ENCODE data around the gene CATSPERB. TPM values are rescaled to one million over a fixed set of nuclear protein-coding genes. Genes with fewer than 3 reads are reported as not detected.

The CATSPERB gene
- total and polyA plus RNA-seq, 2 donors (not counting 3 experiments of a cell fraction or from before 2014, with no cell fraction given): not detected

- H3K36me3 ChIP-seq (ENCODE audit: control insufficient read depth in 2 of 2, extremely low read depth in 1 of 2, insufficient read depth in 2 of 2, low read length in 2 of 2): no peaks in the 10 kb centered on the region
- DNase-seq (ENCODE audit: low read depth, low spot score): no peak
Measured at GRCh38 chr14:91570021-91570420, 161.9 kb downstream of the CATSPERB start.

More at GRCh38 chr14:91570021-91570420, 161.9 kb downstream of the CATSPERB start:
- no TSS peak for BruUV-seq (replicated peaks)
- Histone ChIP-seq H3K27ac (ENCODE audit: insufficient read depth, low read depth, low read length) (no peak overlapping the region), H3K4me2 (ENCODE audit: insufficient read depth, low read length) (no peak overlapping the region), H3K9me3 (replicated peaks; ENCODE audit: control insufficient read depth, insufficient read depth, low read length) (no peaks in the 10 kb centered on the region), H3K79me2 (ENCODE audit: control insufficient read depth, insufficient read depth, low read length) (no peaks in the 10 kb centered on the region), H4K20me1 (replicated peaks; ENCODE audit: control insufficient read depth, extremely low read depth, insufficient read depth, low read length) (no peaks in the 10 kb centered on the region), H2AFZ (ENCODE audit: low read depth, low read length) (no peak overlapping the region), H3K27me3 (ENCODE audit: control insufficient read depth in 2 of 2, insufficient read depth in 2 of 2, low read length in 2 of 2) (peaks cover 13 to 20% of the 10 kb centered on the region in 2 experiments), H3K9me1 (replicated peaks; ENCODE audit: control insufficient read depth, extremely low read depth, insufficient read depth, low read length) (no peaks in the 10 kb centered on the region), H3K9ac (replicated peaks; ENCODE audit: extremely low read depth, insufficient read depth, low read length) (no peak overlapping the region), H3K4me3 (replicated peaks in 1 of 3; ENCODE audit: insufficient read depth in 1 of 3, low read depth in 1 of 3, low read length in 3 of 3) (no peak overlapping the region), H3K4me1 (ENCODE audit: control insufficient read depth, extremely low read depth, insufficient read depth, low read length) (no peaks in the 10 kb centered on the region)
- dilution Hi-C loops (cut with MboI; ENCODE audit: extremely low pct_ligation_motif_present, low sequenced_read_pairs) (no loop called here), intact Hi-C loops (cut with micrococcal nuclease) (loop anchor here (5.0 kb wide), 1 partner anchor 58 kb away; the partner anchor contains the start of gene PPP4R3A)
- TF ChIP-seq FOS (IDR thresholded peaks at IDR 0.05; ENCODE audit: borderline replicate concordance, insufficient read depth, low read length) (no peak), POLR2A (IDR thresholded peaks at IDR 0.05; ENCODE audit: low read depth, low read length) (no peak), EZH2 (IDR thresholded peaks at IDR 0.05; ENCODE audit: borderline replicate concordance, low read depth, low read length, severe bottlenecking) (no peak), CTCF (IDR thresholded peaks at IDR 0.05; ENCODE audit: extremely low read depth in 1 of 2, insufficient read depth in 1 of 2, low read depth in 1 of 2, low read length in 2 of 2) (no peak), GATA2 (IDR thresholded peaks at IDR 0.05; ENCODE audit: insufficient read depth, insufficient read length, low read depth, low read length) (no peak), MYC (IDR thresholded peaks at IDR 0.05; ENCODE audit: low read depth, low read length) (no peak), JUN (IDR thresholded peaks at IDR 0.05; ENCODE audit: borderline replicate concordance, insufficient read depth, insufficient read length, low read depth) (no peak)
- FAIRE-seq: no peak
- POLR2A ChIA-PET: no interaction called here
- CTCF ChIA-PET: no interaction called here

All from endothelial cell of umbilical vein (primary cell).